Measurements from ENCODE around the gene ADAMTS20. TPM values are rescaled to one million over a fixed set of nuclear protein-coding genes. Genes with fewer than 3 reads are reported as not detected.

Gene ADAMTS20
- total RNA-seq, 1 experiment from 2014 or later = not detected

- no peak for DNase-seq (ENCODE audit: unreplicated experiment)
- Mint-ChIP-seq H3K4me3 (ENCODE audit: unreplicated experiment) (no peak overlapping the region), H3K9me3 (ENCODE audit: unreplicated experiment) (no peaks in the 10 kb centered on the region), H3K27ac (ENCODE audit: low read depth, unreplicated experiment) (no peak overlapping the region), H3K27me3 (ENCODE audit: insufficient read depth, unreplicated experiment) (peaks cover 29% of the 10 kb centered on the region), H3K36me3 (ENCODE audit: insufficient read depth, unreplicated experiment) (no peaks in the 10 kb centered on the region), H3K4me1 (ENCODE audit: insufficient read depth, unreplicated experiment) (no peaks in the 10 kb centered on the region)
- POLR2A ChIA-PET = no interaction called here
- intact Hi-C loops (cut with micrococcal nuclease) = no loop called here
- CTCF ChIA-PET = no interaction called here
- TF ChIP-seq, protein P1, sequence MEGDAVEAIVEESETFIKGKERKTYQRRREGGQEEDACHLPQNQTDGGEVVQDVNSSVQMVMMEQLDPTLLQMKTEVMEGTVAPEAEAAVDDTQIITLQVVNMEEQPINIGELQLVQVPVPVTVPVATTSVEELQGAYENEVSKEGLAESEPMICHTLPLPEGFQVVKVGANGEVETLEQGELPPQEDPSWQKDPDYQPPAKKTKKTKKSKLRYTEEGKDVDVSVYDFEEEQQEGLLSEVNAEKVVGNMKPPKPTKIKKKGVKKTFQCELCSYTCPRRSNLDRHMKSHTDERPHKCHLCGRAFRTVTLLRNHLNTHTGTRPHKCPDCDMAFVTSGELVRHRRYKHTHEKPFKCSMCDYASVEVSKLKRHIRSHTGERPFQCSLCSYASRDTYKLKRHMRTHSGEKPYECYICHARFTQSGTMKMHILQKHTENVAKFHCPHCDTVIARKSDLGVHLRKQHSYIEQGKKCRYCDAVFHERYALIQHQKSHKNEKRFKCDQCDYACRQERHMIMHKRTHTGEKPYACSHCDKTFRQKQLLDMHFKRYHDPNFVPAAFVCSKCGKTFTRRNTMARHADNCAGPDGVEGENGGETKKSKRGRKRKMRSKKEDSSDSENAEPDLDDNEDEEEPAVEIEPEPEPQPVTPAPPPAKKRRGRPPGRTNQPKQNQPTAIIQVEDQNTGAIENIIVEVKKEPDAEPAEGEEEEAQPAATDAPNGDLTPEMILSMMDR (IDR thresholded peaks at IDR 0.05; ENCODE audit: unreplicated experiment) = no peak
- BruUV-seq (replicated peaks) = no TSS peak
Measured at GRCh38 chr12:43416981-43417380, 135.0 kb downstream of the ADAMTS20 start.

- BruUV-seq (replicated peaks) = no TSS peak
- Mint-ChIP-seq H3K9me3 (ENCODE audit: unreplicated experiment) (no peaks in the 10 kb centered on the region), H3K27me3 (ENCODE audit: insufficient read depth, unreplicated experiment) (peaks cover 15% of the 10 kb centered on the region), H3K27ac (ENCODE audit: low read depth, unreplicated experiment) (no peak overlapping the region), H3K4me3 (ENCODE audit: unreplicated experiment) (no peak overlapping the region), H3K4me1 (ENCODE audit: insufficient read depth, unreplicated experiment) (no peaks in the 10 kb centered on the region), H3K36me3 (ENCODE audit: insufficient read depth, unreplicated experiment) (no peaks in the 10 kb centered on the region)
- ChIA-PET POLR2A (no interaction called here), CTCF (interaction anchor here (0.5 to 0.6 kb wide), 2 partner anchors 26 to 93 kb away, joined by 3 to 6 read pairs; no protein-coding TSS in a partner anchor)
- TF ChIP-seq, protein P1 (IDR thresholded peaks at IDR 0.05; ENCODE audit: unreplicated experiment) = no peak
- intact Hi-C loops (cut with micrococcal nuclease) = no loop called here
- DNase-seq (ENCODE audit: unreplicated experiment) = no peak
Measured at GRCh38 chr12:43407816-43408645, 144.0 kb downstream of the ADAMTS20 start.

DNA sequence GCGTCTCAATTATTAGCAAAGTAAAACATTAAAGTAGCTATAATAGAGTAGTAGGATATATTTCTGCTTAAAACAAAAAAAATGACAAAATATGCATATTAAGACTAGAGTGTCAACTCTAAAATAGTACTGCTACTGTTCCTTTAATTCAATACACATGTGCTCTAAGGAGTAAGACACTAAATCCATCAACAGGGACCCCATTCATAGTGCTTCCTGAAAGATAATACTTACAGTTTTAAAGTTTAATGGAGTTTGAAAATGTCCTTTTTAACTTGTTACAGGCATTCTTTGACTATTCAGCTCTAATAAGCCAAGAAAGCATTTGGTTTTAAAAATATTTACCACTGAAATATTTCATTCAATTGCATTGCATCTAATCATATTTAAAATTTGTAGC, 145.2 kb downstream of the ADAMTS20 start:
- POLR2A ChIA-PET = no interaction called here
- TF ChIP-seq, protein P1 (IDR thresholded peaks at IDR 0.05; ENCODE audit: unreplicated experiment) = no peak
- no peaks in the 10 kb centered on the region for H3K36me3 Mint-ChIP-seq (ENCODE audit: insufficient read depth, unreplicated experiment)
- no peak overlapping the region for H3K27ac Mint-ChIP-seq (ENCODE audit: low read depth, unreplicated experiment)
- intact Hi-C loops (cut with micrococcal nuclease) = no loop called here
- no peak for DNase-seq (ENCODE audit: unreplicated experiment)
- no peaks in the 10 kb centered on the region for H3K9me3 Mint-ChIP-seq (ENCODE audit: unreplicated experiment)
- no peak overlapping the region for H3K4me3 Mint-ChIP-seq (ENCODE audit: unreplicated experiment)
- BruUV-seq (replicated peaks) = no TSS peak
- H3K4me1 Mint-ChIP-seq (ENCODE audit: insufficient read depth, unreplicated experiment) = no peaks in the 10 kb centered on the region
- H3K27me3 Mint-ChIP-seq (ENCODE audit: insufficient read depth, unreplicated experiment) = peaks cover 15% of the 10 kb centered on the region
- CTCF ChIA-PET = interaction anchor here (0.6 kb wide), 2 partner anchors 1472 to 1566 kb away, joined by 3 to 4 read pairs; no protein-coding TSS in a partner anchor

- DNase-seq (ENCODE audit: unreplicated experiment) = no peak
- H3K27ac Mint-ChIP-seq (ENCODE audit: low read depth, unreplicated experiment) = no peak overlapping the region
- TF ChIP-seq, protein P1 (IDR thresholded peaks at IDR 0.05; ENCODE audit: unreplicated experiment) = no peak
- ChIA-PET CTCF (no interaction called here), POLR2A (no interaction called here)
- peaks cover 10% of the 10 kb centered on the region for H3K27me3 Mint-ChIP-seq (ENCODE audit: insufficient read depth, unreplicated experiment)
- BruUV-seq (replicated peaks) = no TSS peak
- H3K9me3 Mint-ChIP-seq (ENCODE audit: unreplicated experiment) = no peaks in the 10 kb centered on the region
- H3K4me1 Mint-ChIP-seq (ENCODE audit: insufficient read depth, unreplicated experiment) = no peaks in the 10 kb centered on the region
- H3K36me3 Mint-ChIP-seq (ENCODE audit: insufficient read depth, unreplicated experiment) = no peaks in the 10 kb centered on the region
- H3K4me3 Mint-ChIP-seq (ENCODE audit: unreplicated experiment) = no peak overlapping the region
- intact Hi-C loops (cut with micrococcal nuclease) = no loop called here
Measured at GRCh38 chr12:43402436-43402835, 149.6 kb downstream of the ADAMTS20 start.

All from MCF 10A (cell line).